GM13976 (cell line): ENCODE data around the gene TMCC2.
"Not testable (repeated sequence)": the region's sequence is repeated elsewhere in the genome, so short reads cannot be mapped to it uniquely, and the experiment has no call there.

ENCODE experiments used
- DNase-seq: peaks from one replicate; pipeline ENCODE4 v3.0.0; 2012; ENCODE audit warnings: low spot score
- in situ Hi-C: fragments of 300-500 bp; cut with MboI; formaldehyde crosslinking; loops from one replicate; pipeline ENCODE4 v1.12.0; 2022; ENCODE audit warnings: low sequenced_read_pairs, mixed read lengths, inconsistent platforms; ENCODE audit not compliant: unreplicated experiment
- TF ChIP-seq, protein P1 (sequence below): IDR thresholded peaks from 2 replicates; pipeline ENCODE4 v1.5.1; 2012; ENCODE audit warnings: borderline replicate concordance, mild to moderate bottlenecking; ENCODE audit not compliant: insufficient read depth; ENCODE audit errors: extremely low read depth, missing control alignments, control extremely low read depth

Gene TMCC2

DNA sequence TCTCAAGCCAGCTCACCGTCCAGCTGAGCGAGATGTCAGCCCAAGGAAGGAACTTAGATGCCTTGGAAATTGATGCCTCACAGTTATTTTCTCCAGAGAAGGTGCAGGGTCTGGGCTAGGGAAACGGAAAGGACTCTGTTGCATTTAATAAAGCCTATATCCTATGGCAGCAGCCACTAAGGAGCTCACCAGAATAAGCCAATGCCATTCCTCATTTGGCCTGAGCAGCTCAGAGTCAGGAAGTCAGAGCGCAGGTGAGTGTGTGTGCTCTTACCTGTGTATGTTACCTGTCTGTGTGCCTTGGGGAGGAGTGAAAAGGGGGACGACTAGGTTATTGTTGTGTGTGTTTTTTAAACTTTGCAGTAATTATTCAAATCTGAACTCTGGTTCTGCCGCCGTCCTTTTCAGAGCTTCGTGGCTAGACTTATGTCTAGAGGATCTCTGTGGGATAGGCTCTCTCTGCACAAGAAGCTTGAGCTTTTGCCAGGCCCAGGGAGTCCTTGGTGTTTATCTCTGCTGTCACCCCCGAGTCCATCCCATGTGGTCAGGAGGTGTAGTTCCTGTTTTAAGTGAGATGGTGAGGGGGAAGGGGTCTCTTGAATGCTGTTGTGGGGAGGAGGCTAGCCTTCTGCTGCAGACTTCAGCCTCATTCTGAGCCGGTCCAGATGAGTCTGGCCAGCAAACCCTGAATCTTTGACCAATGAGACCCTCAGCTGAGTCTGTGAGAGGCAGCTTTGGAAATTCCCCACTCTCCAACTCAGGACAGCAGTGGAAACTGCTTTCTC is 2.4 kb downstream of the TMCC2 start:
- in situ Hi-C loops = no loop called here
- no peak for DNase-seq
- TF ChIP-seq, protein P1, sequence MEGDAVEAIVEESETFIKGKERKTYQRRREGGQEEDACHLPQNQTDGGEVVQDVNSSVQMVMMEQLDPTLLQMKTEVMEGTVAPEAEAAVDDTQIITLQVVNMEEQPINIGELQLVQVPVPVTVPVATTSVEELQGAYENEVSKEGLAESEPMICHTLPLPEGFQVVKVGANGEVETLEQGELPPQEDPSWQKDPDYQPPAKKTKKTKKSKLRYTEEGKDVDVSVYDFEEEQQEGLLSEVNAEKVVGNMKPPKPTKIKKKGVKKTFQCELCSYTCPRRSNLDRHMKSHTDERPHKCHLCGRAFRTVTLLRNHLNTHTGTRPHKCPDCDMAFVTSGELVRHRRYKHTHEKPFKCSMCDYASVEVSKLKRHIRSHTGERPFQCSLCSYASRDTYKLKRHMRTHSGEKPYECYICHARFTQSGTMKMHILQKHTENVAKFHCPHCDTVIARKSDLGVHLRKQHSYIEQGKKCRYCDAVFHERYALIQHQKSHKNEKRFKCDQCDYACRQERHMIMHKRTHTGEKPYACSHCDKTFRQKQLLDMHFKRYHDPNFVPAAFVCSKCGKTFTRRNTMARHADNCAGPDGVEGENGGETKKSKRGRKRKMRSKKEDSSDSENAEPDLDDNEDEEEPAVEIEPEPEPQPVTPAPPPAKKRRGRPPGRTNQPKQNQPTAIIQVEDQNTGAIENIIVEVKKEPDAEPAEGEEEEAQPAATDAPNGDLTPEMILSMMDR = no peak

DNA sequence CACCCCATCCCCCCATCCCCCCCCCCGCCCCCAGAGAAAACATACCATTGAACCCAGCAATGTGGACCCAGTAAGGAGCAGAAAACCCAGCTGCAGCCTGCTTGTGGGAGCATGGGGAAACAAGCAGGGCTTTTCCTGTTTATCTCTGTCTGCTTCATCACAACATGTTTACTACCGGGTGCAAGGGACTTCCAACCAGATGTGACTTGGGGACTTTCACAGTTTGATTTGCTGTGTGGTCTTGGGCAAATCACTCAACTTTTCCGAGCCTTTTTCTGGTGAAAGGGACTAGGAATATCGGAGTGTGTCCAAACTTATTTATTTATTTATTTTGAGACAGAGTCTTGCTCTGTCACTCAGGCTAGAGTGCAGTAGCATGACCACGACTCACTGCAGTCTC is 3.2 kb downstream of the TMCC2 start:
- DNase-seq = no peak
- in situ Hi-C loops = no loop called here
- TF ChIP-seq, protein P1 = no peak

DNA sequence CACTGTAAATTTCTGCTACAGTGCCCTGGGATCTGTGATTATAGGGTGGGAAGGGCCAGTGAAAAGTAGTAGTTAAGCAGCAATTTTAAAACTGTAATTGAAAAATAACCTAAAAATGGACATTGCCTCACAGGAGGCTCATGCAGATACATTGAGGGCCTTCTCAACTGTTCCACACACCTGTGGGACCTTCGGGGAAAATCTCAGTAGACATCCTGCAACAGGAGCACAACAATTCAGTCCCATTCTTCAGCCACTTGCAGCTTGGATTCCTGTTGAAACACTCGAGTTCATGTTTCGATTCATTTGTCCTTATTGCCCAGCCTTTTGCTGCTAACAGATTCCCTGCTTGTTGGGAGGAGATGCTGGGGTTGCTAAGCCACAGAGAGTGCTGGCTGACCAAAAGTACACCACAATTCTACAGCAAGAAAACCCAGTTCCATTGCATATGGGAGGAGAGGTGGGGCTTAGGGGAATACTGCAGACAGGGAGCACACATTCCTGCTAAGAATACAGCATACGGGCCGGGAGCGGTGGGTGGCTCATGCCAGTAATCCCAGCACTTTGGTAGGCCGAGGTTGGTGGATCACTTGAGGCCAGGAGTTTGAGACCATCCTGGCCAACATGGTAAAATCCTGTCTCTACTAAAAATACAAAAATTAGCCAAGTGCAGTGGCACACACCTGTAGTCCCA is 4.5 kb downstream of the TMCC2 start:
- in situ Hi-C loops = no loop called here
- DNase-seq = no peak
- TF ChIP-seq, protein P1 = no peak

DNA sequence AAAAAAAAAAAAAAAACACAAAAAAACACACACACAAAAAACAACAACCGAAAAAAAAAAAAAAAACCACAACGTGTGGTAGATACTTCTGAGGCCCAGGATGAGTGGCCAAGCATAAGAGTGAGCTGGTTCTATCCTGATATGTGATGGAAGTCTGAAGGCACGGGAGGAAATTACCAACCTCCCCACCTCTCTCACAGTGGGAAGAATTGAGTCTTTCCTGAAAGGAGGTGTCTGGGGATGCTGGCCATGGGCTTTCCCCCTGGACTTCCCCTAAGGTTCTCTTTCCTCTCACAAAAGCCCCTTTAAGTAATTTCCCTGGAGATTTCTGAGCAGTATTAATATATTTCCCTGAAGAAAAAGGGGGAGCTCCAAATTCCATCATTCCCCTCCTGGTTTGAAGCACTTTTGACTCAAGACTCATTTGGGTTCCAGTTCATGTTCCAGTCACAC is 5.2 kb downstream of the TMCC2 start:
- in situ Hi-C loops = no loop called here
- no peak for DNase-seq
- TF ChIP-seq, protein P1 = no peak

DNA sequence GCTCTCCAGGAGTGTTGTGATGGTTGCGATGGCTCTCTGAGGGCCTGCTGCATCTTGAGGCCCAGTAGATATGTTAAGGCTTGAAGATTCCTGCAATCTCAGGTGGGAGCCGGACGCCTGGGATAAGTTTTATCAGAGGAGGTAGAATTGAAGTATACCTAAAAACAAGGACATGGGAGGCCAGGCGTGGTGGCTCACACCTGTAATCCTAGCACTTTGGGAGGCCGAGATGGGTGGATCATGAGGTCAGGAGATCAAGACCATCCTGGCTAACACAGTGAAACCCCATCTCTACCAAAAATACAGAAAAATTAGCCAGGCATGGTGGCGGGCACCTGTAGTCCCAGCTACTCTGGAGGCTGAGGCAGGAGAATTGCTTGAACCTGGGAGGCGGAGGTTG is 6.2 kb downstream of the TMCC2 start:
- DNase-seq, in situ Hi-C loops: not testable (repeated sequence)

DNA sequence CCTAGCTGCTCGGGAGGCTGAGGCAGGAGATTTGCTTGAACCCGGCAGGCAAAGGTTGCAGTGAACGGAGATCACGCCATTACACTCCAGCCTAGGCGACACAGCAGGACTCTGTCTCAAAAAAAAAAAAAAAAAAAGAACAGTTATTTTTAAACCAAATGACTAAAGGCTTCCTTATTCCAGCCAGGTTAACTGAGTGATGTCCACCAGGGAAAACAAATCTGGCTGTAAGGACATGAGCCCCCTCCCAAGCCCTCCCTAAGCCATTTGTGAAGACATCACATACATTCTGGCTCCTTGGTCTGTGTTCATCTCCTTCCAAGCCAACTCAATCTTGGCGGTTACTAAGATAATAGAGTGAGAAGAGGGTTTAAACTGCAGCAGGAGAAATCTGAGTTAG is 8.2 kb downstream of the TMCC2 start:
- TF ChIP-seq, protein P1 = no peak
- in situ Hi-C loops = no loop called here
- no peak for DNase-seq

DNA sequence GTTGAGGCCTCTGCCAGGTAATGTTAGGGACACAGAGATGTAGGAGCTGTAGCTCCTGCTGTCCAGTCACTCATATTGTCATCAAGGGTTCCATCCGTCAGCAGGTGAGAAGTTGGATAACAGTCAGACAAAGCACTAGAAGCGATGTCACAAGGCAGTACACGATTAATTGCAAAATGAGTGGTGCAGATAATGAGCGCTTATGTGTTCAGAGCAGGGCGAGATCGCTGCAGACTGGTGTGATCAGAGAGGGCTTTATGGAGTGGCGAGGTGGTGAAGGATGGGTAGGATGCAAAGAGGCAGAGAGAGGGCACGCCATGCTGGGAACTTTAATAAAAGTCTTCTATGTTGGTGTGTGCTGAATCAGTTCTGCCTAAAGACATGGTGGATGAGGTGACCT is 8.8 kb downstream of the TMCC2 start:
- in situ Hi-C loops = no loop called here
- TF ChIP-seq, protein P1 = no peak

More for the DNA sequence above, 8.8 kb downstream of the TMCC2 start:
- DNase-seq = no peak
